Activated CD4-positive, alpha-beta T cell treated with anti-CD3 and anti-CD28 coated beads for 48 hours (primary cell): ENCODE measurements around the gene OR4D1.
A peak's percentile ranks its signal among the peaks of the same experiment; 100 is the strongest.

Experiments
- DNase-seq: peaks from one replicate; pipeline ENCODE4 v3.0.0-alpha.2; 2020

OR4D1 gene

GRCh38 chr17:58195518-58196123 is 47.4 kb downstream of the OR4D1 start:
- no peak for DNase-seq

DNA sequence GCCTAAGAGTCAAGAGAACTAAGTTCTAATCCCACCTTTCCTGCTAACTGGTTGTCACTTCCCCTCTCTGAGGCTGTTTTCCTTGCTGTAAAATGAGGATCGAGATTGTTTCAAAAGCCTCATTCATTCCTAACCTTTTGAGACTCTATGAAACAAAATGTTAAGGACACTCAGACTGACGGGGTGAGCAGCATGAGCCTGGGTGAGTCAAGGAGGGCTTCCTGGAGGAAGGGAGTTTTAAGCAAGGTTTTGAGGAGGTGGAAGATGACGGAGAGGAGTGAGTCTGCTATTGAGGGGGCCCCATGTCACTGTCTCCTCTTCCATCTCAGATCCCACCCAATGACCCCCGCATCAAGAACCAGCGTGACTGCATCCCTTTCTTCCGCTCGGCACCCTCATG is 48.4 kb downstream of the OR4D1 start:
- DNase-seq, result no peak

DNA sequence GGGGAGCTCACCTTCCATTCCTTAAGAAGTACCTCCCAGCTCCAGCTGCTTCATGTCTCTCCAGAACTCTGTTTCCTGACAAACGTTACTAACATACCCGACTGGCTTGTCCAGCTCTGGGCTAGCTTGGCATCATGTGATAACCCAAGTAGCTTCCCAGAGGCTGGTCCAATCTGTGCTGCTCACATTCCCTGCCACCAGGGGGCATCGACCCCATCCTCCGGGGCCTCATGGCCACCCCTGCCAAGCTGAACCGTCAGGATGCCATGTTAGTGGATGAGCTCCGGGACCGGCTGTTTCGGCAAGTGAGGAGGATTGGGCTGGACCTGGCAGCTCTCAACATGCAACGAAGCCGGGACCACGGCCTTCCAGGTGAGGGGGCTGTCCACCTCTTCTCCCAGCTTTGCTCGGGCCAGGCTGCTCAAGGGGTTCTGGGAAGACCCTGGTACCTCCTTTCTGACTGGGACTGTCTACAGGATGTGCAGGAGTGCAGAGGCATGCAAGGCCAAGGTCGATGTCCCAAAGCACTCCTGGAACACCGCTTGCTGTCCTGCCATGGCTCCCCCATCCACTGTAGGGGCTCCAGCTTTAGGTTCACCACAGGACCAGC is 51.9 kb downstream of the OR4D1 start:
- DNase-seq, result peak; percentile 79

- no peak for DNase-seq
These were observed 54.7 kb downstream of the OR4D1 start for GRCh38 chr17:58202859-58203258.

GRCh38 chr17:58204796-58205195 is 56.6 kb downstream of the OR4D1 start:
- DNase-seq, result no peak

DNA sequence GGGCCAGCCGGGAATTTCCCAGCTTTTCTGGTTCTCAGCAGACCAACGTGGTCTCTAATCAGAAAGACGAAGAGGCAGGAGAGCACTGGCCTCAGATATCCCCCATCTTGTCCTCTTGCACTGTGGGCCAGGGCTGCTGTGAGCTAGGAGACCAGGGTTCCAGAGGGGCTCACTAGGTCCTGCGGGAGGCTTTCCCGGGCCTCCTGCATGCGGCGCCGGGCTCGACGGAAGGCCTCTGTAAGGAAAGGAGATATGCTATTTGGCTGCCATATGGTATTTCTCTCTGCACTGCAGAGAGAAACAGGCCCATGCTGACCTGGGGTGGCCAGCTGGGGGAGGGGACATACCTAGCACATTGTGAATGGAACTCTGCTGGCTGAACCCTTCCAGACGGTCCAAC is 57.8 kb downstream of the OR4D1 start:
- no peak for DNase-seq

DNA sequence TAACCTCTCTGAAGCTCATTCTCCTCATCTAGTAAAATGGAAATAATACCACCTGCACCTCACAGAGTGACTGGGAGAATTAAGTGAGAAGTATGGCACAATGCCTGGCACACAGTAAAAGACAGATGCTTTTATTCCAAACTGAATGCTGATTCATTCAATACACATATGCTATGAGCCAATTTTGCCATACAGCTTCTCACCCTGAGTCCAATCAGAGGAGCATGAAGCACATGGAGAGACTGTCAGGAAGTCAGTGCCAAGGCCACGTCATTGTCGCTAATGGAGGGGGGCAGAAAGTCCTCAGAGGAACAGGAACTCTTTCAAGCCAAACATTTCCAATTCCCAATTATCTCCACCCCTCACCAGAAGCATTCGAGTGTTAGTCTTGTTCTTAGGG is 59.3 kb downstream of the OR4D1 start:
- no peak for DNase-seq

GRCh38 chr17:58208344-58208743 is 60.2 kb downstream of the OR4D1 start:
- DNase-seq, result no peak
